ENCODE results near the gene FZR1.

GRCh38 chr19:3535981-3536380 is 29.9 kb downstream of the FZR1 start:
- TF ChIP-seq, protein P1, sequence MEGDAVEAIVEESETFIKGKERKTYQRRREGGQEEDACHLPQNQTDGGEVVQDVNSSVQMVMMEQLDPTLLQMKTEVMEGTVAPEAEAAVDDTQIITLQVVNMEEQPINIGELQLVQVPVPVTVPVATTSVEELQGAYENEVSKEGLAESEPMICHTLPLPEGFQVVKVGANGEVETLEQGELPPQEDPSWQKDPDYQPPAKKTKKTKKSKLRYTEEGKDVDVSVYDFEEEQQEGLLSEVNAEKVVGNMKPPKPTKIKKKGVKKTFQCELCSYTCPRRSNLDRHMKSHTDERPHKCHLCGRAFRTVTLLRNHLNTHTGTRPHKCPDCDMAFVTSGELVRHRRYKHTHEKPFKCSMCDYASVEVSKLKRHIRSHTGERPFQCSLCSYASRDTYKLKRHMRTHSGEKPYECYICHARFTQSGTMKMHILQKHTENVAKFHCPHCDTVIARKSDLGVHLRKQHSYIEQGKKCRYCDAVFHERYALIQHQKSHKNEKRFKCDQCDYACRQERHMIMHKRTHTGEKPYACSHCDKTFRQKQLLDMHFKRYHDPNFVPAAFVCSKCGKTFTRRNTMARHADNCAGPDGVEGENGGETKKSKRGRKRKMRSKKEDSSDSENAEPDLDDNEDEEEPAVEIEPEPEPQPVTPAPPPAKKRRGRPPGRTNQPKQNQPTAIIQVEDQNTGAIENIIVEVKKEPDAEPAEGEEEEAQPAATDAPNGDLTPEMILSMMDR (IDR thresholded peaks at IDR 0.05) = no peak
- TF ChIP-seq POLR2A (IDR thresholded peaks at IDR 0.05) = no peak

Data from suprapubic skin (tissue), 3 donors.